ENCODE results near the gene ZNF234.

DNA sequence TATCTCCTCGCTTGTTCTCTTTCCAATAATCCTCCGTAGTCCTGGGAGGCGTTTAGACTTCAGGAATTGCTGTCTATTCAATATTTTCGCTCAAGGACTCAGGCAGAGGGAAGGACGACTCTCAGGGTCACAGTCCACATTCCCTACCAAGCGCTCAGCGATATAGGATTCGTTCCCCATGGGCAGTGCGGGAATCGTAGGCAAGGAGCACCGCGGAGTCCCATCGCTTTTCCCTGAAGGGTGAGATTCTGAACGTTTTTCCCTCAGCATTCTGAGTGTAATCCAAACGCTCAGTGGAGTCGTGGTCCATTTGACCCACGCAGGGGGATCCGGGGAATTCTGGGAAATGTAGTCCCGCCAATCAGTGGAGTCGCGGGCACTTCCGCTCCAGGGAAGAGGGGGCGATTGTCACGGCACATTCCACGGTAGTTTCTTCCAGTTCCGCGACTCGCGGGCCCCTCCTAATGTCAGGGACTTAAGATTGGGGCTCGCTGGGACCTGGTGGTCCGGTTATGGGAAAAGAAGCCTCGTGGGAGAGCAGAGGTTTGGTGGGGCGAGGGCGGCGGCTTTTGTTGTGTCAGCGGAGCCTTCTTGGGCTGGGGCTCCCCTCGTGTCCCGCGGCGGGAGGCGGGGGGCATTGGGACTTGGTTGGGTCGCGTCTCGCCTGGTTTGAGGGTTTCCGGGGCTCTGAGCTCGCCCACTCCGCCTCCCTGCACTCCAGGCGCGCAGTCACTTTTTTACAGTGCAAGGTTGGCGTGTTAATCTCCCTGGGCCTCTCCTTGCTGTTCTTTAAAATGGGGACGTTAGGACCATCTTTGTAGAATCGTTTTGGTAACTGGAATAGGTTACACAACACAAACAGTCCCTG, at the start of gene ZNF234:
- TF ChIP-seq POLR2A (IDR thresholded peaks at IDR 0.05), result no peak
- peak; percentile 85 for TF ChIP-seq POLR2AphosphoS5 (IDR thresholded peaks at IDR 0.05)

Data from prostate gland (tissue), 1 donor.